Heart left ventricle (tissue), 16 donors: ENCODE results near the gene CCDC92B. TPM values are rescaled to one million over a fixed set of nuclear protein-coding genes. Genes with fewer than 3 reads are reported as not detected.
A peak's percentile ranks its signal among the peaks of the same experiment; 100 is the strongest.

Experiments used
- ATAC-seq, 4 donors: fragments of 200-7000 bp; cut with Tn5 transposase; one replicate each; pipeline ENCODE4 v1.9.1; 2020 to 2022; ENCODE audit warnings: moderate library complexity in 4 of 4, mild to moderate bottlenecking in 3 of 4, moderate number of reproducible peaks in 1 of 4
- DNase-seq, 5 donors: peaks; one replicate each; pipeline ENCODE4 v3.0.0-alpha.2; 2020
- H3K27ac ChIP-seq, 12 donors: fragments of 200-600 bp; sonication (generic) in 4 of 12; one replicate each; pipeline versions ENCODE4 v1.5.0 to v1.8.0; 2016 to 2022; ENCODE audit warnings: mild to moderate bottlenecking in 2 of 12
- H3K27me3 ChIP-seq, 9 donors: fragments of 200-600 bp; sonication (generic) in 2 of 9; one replicate each; pipeline versions ENCODE4 v1.5.1 to v1.8.0; 2016 to 2022; ENCODE audit warnings: mild to moderate bottlenecking in 3 of 9
- H3K36me3 ChIP-seq, 9 donors: fragments of 200-600 bp; sonication (generic) in 2 of 9; one replicate each; pipeline versions ENCODE4 v1.5.0 to v1.8.0; 2018 to 2022; ENCODE audit warnings: mild to moderate bottlenecking in 2 of 9
- H3K4me1 ChIP-seq, 12 donors: fragments of 200-600 bp; sonication (generic) in 4 of 12; one replicate each; pipeline versions ENCODE4 v1.5.0 to v1.8.0; 2016 to 2022; ENCODE audit warnings: mild to moderate bottlenecking in 3 of 12
- H3K4me3 ChIP-seq, 12 donors: fragments of 200-600 bp; sonication (generic) in 4 of 12; one replicate each; pipeline versions ENCODE4 v1.5.0 to v1.8.0; 2017 to 2022; ENCODE audit warnings: mild to moderate bottlenecking in 9 of 12, moderate library complexity in 4 of 12
- H3K9me3 ChIP-seq, 12 donors: fragments of 200-600 bp; sonication (generic) in 4 of 12; one replicate each; pipeline versions ENCODE4 v1.5.0 to v1.8.0; 2016 to 2022; ENCODE audit warnings: mild to moderate bottlenecking in 1 of 12
- CTCF ChIP-seq, 12 donors: fragments of 200-600 bp; sonication (generic) in 4 of 12; IDR thresholded peaks; one replicate each; pipeline versions ENCODE4 v1.5.0 to v1.8.0; 2018 to 2022; ENCODE audit warnings: antibody characterized with exemption in 12 of 12, mild to moderate bottlenecking in 5 of 12
- POLR2A ChIP-seq, 2 donors: fragments of 450-650 bp; IDR thresholded peaks; one replicate each; pipeline ENCODE4 v1.6.1; 2017; ENCODE audit warnings: antibody characterized with exemption in 2 of 2, mild to moderate bottlenecking in 2 of 2, moderate library complexity in 2 of 2
- WGBS, 4 donors: extraction: QIAGEN DNeasy Blood & Tissue Kit in 2 of 4; methylation state at CpG; one replicate each; pipeline versions ENCODE4 v1.1.5 to v1.1.7; 2013 to 2018; 5-methylcytosine and 5-hydroxymethylcytosine counted together
- intact Hi-C, 10 donors: fragments of 100-400 bp; cut with DNase I; formaldehyde crosslinking; loops; one replicate each; pipeline versions ENCODE4 v1.11.1 to v1.14.2; 2022
- polyA plus RNA-seq, 2 donors: library from polyadenylated mRNA; stranded (reverse); fragments of 200-250 nt; gene quantifications; one replicate each; pipeline ENCODE4 v1.2.3, GENCODE V29; 2013
- total RNA-seq, 9 donors: library from RNA; depleted of rRNA in 2 of 9; stranded (reverse); fragments of >200 nt in 2 of 9; fragmentation: NEBNext Ultra II Directional in 3 of 9; extraction: Animal tissue kit (Norgen Biotek cat#: 25700) in 3 of 9; gene quantifications; one replicate each; pipeline versions ENCODE4 v1.1.0 to v1.2.4, GENCODE V29; 2016 to 2023
- donor health status: ischemic (EF 13 %, LVEDD 7.1; RV severe dilation, severe dysfunction).
- donor health status: healthy with polysubstance abuse.
- donor health status: DM: no; HTN: yes; CAD: no.
- donor health status: DM: no; HTN: no; CAD: no.
- donor health status: ischemic (EF 25% LVEDD 6.9; RV normal size, moderate dysfunction).
- donor health status: ischemic (EF 25% LVEDD 5.7; RV mildly dilated, moderate dysfunction).
- donor health status: healthy.
- donor health status: DM: yes; HTN: yes; CAD: no.
- donor health status: ischemic (EF 35%, LVEDD 5.7; RV mildly dilated, moderate dysfunction).
- donor health status: nonischemic (EF 11% LVEDD 7.7; RV severe dilation, severe dysfunction).
- donor health status: DM: yes; HTN: yes; CAD: no.
- donor health status: PGD.
- donor health status: ischemic (EF 29% LVEDD 5.4; RV normal size, mild dysfunction).
- donor health status: nonischemic (EF 23%, LVEDD 6.1; RV moderate dilation, normal function).

The CCDC92B gene
- total and polyA plus RNA-seq, 11 donors: 0.03 to 0.44 (median 0.18) TPM; not detected in 3

DNA sequence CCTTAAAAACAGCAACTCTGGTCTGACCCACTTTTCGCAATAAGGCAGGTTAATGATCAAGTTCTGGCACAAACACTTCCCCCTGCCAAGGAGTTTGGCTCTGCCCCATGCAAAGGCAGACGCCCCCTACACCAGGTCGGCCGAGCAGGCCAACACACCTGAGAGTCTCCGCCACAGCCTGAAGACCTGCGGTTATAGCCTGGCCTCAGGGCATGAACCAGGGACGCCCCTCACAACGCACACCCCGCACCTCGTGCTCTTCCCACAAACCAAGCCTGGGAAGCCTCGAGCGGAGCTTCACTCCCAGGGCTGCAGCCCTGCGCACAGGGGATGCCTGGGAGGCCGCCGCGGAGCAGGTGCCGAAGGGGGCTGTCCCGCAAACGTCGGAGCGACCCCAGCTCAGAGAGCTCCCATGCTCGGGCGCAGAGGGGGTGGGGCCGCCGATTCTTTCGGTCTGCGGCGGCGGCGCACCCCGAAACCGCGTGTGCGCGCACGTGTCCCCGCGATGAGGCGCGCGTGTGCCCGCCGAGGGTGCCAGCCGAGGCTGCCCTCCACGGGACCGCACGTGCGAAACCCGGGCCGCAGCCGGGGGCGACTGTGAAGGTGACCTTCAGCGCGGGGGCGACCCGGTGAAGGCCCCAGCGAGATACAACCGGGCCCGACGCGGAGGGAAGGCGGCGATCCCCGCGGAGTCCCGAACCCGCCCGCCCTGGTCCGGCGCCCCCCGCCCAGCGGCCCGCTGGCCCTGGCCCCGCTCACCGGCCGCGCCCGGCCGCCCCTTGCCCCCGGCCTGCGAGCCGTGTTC, 38.4 kb downstream of the CCDC92B start:
- H3K9me3 ChIP-seq: no peaks in the 10 kb centered on the region
- intact Hi-C loops: no loop called here
- no peaks in the 10 kb centered on the region for H3K27me3 ChIP-seq
- ATAC-seq (no peak), DNase-seq (no peak)
- H3K27ac ChIP-seq: peak overlapping the region; percentile 76 to 100 (median 90)
- H3K4me1 ChIP-seq: peaks cover 10 to 73% (median 48%) of the 10 kb centered on the region in 12 donors
- H3K36me3 ChIP-seq: no peaks in the 10 kb centered on the region
- WGBS, 4 donors: 1 to 5% (median 2%) methylated on average over 9 to 82 of the region's 82 CpGs
- H3K4me3 ChIP-seq: peak overlapping the region; percentile 57 to 98 (median 94)
- TF ChIP-seq CTCF (IDR thresholded peaks at IDR 0.05) (no peak), POLR2A (IDR thresholded peaks at IDR 0.05) (no peak)

DNA sequence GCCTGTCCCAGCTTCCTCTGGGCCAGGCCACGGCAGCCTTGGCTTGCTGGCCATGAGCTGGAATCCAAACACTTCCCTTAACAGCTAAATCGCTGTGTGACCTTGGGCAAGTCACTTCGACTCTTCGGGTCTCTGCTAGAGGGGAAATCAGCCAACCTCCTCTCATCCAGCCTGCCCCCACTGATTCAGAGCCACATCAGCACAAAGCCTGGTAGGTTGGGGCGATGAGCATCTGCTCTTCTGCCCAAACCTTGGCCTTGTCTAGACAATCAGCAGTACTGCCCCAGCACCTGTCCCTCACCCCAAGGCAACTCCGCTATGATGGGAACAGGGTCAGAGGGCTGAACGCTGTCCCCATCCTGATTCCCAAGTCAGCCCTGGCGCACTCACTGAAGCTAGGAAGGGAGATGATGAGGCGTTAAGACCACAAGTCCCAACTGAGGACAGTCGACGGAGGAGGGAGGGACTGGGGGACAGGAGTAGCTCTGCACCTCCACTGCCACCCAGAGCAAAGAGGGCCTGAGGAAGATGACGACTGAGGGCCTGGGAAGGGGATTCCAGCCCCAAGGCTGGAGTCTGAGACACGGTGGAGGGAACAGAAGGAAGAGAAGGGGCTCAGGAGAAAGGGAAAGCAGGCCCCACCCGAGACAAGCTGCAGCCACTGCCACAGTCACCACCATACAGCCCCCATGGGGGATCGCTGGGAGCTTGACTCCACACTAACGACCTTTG, 39.2 kb downstream of the CCDC92B start:
- TF ChIP-seq POLR2A (IDR thresholded peaks at IDR 0.05) (no peak), CTCF (IDR thresholded peaks at IDR 0.05) (no peak)

DNA sequence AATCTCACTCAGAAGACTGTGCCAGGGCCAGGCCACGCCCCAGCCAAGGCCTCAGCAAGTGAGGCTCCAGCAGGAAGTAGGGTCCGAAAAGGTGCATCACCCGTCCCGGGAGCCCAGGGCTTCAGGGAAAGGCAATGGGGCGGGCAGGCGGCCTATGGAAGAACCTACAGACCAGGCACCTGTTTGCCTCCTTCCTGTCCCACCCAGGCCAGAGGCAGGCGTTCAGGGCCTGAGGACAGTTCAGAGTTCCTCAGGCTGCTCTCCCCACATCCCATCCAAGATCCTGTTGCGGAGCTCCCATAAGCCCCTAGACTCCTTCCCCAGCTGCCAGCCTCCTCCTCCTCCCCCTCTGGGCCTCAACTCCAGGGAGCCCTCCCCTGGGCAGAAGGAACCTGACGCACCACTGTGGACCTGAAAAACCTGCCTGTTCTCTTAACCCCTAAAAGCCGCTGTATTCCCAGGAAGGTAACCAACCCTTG, 40.2 kb downstream of the CCDC92B start:
- peaks cover 10 to 85% (median 56%) of the 10 kb centered on the region in 12 donors for H3K4me1 ChIP-seq
- peak overlapping the region in 11 of 12 donors; percentile 65 to 100 (median 87) for H3K27ac ChIP-seq
- ATAC-seq: no peak
- peaks cover 0 to 3% (median 0%) of the 10 kb centered on the region in 9 donors for H3K36me3 ChIP-seq
- peak overlapping the region in 9 of 12 donors; percentile 8 to 98 (median 92) for H3K4me3 ChIP-seq
- DNase-seq: peak in 1 of 5 donors; percentile 69
- intact Hi-C loops: loop anchor here in 1 of 10 donors (10.0 kb wide), 1 partner anchor 314 kb away; no protein-coding TSS in a partner anchor
- 47 to 55% (median 52%) methylated on average over 4 to 10 of the region's 10 CpGs for WGBS, 4 donors
- H3K9me3 ChIP-seq: no peaks in the 10 kb centered on the region
- H3K27me3 ChIP-seq: no peaks in the 10 kb centered on the region
- TF ChIP-seq POLR2A (IDR thresholded peaks at IDR 0.05) (no peak), CTCF (IDR thresholded peaks at IDR 0.05) (no peak)

More for the DNA sequence above, 39.2 kb downstream of the CCDC92B start:
- WGBS, 4 donors: 22 to 37% (median 31%) methylated on average over 15 to 16 of the region's 16 CpGs
- Histone ChIP-seq H3K27me3 (no peaks in the 10 kb centered on the region), H3K36me3 (no peaks in the 10 kb centered on the region), H3K9me3 (no peaks in the 10 kb centered on the region), H3K27ac (peak overlapping the region in 11 of 12 donors; percentile 76 to 100 (median 89)), H3K4me3 (peak overlapping the region; percentile 57 to 98 (median 94)), H3K4me1 (peaks cover 10 to 81% (median 53%) of the 10 kb centered on the region in 12 donors)
- ATAC-seq: no peak
- intact Hi-C loops: no loop called here
- no peak for DNase-seq
